ENCODE results near the gene DNAJA4.

DNA sequence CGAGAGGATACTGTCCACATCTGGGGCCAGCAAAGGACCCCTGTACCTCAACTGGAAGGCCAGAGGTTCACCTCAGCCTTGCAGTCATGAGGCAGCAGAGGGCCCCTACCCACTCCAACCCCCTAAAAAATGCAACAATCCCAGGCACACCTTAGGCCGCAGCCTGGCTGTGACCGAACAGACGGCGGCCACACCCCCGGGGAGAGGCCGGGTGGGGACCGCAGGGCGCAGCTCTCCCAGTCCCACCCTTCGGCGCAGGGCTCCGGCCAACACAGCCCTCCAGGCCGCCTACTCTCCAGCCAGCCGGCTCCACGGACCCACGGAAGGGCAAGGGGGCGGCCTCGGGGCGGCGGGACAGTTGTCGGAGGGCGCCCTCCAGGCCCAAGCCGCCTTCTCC lies 457 bp upstream of the DNAJA4 start:
- TF ChIP-seq, protein P1, sequence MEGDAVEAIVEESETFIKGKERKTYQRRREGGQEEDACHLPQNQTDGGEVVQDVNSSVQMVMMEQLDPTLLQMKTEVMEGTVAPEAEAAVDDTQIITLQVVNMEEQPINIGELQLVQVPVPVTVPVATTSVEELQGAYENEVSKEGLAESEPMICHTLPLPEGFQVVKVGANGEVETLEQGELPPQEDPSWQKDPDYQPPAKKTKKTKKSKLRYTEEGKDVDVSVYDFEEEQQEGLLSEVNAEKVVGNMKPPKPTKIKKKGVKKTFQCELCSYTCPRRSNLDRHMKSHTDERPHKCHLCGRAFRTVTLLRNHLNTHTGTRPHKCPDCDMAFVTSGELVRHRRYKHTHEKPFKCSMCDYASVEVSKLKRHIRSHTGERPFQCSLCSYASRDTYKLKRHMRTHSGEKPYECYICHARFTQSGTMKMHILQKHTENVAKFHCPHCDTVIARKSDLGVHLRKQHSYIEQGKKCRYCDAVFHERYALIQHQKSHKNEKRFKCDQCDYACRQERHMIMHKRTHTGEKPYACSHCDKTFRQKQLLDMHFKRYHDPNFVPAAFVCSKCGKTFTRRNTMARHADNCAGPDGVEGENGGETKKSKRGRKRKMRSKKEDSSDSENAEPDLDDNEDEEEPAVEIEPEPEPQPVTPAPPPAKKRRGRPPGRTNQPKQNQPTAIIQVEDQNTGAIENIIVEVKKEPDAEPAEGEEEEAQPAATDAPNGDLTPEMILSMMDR (IDR thresholded peaks at IDR 0.05): no peak
- no peak for TF ChIP-seq POLR2A (IDR thresholded peaks at IDR 0.05)
